Amygdala (tissue), 56 donors: ENCODE measurements around the gene PLEKHN1.

Source experiments
- DNase-seq, 56 donors: peaks; one replicate each; lab custom pipeline; 2025; lab: John Stamatoyannopoulos, UW

Gene PLEKHN1

DNA sequence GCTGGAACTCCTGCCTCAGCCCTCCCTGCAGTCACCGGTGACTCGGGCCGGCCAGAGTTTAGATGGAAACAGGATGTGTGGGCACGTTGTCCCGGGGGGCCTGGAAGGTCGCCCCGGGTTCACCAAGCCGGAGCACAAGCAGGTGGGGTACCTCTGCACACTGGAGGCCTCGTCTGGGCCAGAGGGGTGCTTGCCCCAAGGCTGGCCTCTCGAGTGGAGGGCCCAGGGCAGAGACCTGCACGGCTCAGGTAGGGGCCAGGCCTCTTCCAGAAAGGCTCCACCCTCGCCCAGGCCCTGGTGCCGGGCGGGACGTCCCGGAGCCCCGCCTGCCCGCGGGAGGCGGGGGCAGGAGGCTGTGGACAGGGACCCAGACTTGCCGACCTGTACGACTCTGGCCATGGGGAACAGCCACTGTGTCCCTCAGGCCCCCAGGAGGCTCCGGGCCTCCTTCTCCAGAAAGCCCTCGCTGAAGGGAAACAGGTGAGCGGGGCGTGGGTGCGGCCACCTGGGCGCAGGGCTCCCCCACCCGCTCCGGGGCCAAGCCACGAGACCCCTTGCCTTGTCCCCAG, at the start of gene PLEKHN1:
Gene PLEKHN1, plus strand, starts transcription at position 348 of the 569 bp plus-strand sequence. Its CDS starts 50 bp downstream, at position 398.
- no peak for DNase-seq

DNA sequence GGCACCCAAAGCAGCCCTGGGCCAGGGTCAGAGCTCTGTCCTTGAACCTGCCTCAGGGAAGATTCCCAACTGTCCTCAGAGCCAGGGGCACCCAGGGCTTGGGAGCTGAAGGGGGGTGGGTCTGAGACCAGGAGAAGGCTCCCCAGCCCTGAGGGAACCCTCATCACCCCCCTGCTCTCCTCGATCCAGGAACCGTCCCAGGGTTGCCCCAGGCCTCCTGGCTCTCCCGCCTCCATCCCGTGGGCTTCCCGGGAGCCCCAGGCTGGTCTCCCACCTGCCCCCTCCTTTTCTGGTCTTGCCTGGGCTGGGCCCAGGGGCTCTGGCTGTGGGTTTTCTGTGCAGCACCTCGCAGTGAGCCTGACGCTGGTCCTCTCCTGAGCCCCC, 49.2 kb upstream of the PLEKHN1 start:
- DNase-seq, result no peak

DNA sequence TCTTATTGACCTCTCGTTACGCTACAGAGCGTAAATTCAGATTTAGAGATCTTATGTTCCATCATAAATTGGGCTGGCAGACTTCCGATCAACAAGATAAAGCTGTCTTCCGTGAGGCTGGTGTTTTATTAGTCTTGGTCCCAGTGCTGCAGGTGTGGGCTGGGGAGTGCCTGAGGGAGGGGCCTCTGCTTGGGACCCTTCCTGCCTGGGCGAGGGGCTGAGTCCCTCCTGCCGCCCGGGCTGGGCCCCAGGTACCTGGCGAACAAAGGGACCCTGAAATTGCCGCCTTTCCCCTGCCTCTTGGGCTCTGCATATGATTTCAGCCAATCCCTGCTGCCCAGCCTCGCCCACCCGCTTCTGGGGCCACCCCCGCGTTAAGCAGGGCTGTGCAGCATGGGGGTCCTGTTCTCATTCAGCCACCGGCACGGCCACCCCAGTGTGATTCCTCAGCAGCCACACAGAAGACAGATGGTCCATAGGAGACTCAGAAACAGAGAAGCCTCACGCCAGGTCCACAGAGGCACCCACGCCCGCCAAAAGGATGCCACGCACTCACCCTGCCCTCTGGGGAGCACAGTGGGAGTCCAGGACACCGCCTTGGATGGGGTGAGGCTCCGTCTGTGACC, 48.7 kb upstream of the PLEKHN1 start:
- DNase-seq, result no peak

DNA sequence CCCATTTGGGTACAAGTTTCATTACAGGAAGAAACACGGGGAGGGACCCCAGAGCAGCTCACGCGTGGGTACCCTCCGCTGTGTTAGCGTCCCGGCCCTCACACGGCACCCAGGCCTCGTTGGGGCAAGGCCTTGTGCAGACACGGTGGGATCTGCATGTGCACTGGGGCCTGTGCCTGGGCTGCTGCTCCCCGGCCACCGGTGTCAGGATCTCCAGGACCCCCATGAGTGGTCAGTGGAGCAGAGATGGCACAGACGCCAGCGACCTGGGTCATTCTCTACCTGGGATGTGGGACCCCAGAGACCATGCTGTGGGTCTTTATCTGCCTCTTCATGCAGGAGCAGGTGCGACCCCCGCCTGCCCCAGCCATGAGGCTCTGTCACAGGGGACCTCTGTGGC, 47.9 kb upstream of the PLEKHN1 start:
- DNase-seq, result no peak

- no peak for DNase-seq
These were observed 47.4 kb upstream of the PLEKHN1 start for GRCh38 chr1:918843-919242.

- no peak for DNase-seq
These were observed 46.9 kb upstream of the PLEKHN1 start for GRCh38 chr1:919271-919872.

DNA sequence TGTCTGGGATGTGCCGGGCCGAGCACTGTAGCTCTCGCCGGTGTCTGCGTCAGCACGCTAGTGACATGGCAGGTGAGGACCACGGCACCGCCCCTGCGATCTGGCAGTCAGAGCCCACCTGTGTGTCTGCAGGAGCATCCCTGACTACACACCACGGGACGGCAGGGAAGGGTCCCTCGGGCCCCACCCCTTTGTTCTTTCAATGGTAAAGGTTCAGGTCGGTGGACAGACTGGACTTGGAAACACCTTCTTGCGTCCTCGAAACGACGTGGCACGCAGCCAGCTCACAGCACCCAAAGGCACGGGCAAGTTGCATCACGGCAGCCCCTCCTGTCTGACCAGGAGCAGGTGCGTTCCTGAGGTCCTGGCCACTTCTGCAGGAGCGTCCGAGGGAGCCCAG, 46.3 kb upstream of the PLEKHN1 start:
- DNase-seq, result no peak

- DNase-seq, result no peak
These were observed 45.8 kb upstream of the PLEKHN1 start for GRCh38 chr1:920521-920920.

DNA sequence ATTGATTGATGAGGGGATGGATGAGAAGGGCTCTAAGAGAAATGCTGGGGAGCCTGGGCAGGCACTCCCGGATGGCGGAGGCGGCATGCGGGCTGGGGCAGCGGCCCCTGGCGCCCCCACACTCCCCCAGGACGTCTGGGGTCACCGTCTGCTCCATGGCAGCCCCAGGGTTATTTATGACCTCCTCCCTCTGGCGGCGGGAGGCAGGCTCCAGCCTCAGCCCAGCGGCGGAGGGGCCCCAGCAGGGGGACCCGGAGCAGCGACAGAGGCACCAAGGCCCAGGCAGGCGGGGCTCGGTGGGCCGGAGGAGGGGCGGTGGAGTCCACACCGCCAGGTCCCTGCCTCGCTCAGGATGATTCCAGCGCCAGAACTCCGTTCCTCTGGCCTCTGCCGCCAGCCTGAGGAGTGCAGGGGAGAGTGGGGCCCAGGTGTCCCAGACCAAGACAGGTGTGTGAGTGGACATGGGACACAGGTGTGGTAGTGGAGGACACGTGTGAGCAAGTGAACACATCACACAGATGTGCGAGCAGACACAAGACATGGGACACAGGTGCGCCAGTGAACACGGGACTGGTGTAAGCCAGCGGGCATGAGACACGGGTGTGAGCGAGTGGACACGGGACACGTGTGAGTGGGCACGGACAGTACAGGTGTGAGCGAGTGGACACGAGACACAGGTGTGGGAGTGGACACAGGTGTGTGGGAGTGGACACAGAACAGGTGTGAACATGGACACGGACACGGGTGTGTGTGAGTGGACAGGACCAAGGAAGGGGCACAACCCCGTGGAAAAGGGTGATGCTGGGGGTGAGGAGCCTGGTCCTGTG, 45.1 kb upstream of the PLEKHN1 start:
- DNase-seq, result peak in 33 of 56 donors; percentile 6 to 71 (median 29)

- DNase-seq, result peak in 46 of 56 donors; percentile 7 to 86 (median 48)
These were observed 42.9 kb upstream of the PLEKHN1 start, which contains the start of gene SAMD11 for GRCh38 chr1:923131-923990. SAMD11 (plus strand) TSS chr1:923923; CDS start chr1:924432, 509 bp downstream.

DNA sequence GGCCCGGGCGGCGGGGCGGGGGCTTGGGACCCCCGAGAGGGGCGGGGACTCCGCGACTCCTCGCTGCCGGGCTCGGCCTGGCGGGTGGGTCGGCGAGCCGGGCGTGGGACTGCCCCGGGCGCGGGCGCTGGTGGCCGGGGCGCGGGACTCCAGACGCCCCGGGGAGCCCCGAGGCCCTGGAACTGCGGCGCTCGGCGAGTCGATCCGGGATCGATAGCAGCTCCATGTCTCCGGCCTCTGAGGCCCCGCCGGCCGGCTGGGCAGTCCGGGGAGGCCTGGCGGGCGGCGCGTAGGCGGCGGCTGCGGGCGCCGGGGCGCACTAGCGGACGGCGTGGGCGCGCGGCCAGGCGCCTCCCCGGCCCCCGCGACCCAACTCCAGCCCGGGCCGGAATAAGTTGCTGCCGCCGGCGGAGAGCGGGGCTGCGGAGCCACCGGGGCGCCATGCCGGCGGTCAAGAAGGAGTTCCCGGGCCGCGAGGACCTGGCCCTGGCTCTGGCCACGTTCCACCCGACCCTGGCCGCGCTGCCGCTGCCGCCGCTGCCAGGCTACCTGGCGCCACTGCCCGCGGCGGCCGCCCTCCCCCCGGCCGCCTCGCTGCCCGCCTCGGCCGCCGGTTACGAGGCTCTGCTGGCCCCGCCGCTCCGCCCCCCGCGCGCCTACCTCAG, 42.2 kb upstream of the PLEKHN1 start:
- DNase-seq, result no peak

DNA sequence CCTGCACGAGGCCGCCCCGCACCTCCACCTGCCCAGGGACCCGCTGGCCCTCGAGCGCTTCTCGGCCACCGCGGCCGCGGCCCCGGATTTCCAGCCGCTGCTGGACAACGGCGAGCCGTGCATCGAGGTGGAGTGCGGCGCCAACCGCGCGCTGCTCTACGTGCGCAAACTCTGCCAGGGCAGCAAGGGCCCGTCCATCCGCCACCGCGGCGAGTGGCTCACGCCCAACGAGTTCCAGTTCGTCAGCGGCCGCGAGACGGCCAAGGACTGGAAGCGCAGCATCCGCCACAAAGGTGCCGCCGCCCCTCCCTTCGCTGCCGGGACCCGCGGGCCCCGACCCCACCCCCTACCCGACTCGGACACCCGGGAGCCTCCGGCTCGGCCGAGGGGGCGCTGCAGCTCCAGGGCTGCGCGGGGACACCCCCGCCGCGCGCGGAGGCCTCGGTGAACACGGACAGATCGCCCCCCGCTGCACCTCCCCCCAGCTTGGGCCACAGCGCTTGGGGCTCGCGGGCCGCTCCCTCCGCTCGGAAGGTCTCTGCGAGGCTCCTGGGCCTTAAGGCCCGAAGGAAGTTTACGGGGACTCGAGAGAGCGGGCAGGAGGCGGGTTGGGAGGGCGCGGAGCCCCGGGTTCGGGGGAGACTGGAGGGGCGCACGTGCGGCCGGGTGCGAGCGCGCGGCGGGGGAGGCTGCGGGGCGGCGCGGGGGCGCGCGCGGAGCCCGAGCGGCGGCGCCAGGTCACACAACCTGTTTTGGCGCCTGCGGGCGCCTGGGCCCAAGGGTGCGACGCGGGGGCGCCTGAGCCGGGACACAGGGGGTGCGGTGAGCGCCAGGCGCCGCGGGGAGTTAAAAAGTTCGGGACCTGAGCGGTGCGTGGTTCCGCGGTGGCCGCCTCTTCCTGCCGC, 41.4 kb upstream of the PLEKHN1 start:
- DNase-seq, result no peak

GRCh38 chr1:925561-926421, 40.5 kb upstream of the PLEKHN1 start:
- no peak for DNase-seq

- no peak for DNase-seq
These were observed 39.0 kb upstream of the PLEKHN1 start for GRCh38 chr1:927234-927633.

DNA sequence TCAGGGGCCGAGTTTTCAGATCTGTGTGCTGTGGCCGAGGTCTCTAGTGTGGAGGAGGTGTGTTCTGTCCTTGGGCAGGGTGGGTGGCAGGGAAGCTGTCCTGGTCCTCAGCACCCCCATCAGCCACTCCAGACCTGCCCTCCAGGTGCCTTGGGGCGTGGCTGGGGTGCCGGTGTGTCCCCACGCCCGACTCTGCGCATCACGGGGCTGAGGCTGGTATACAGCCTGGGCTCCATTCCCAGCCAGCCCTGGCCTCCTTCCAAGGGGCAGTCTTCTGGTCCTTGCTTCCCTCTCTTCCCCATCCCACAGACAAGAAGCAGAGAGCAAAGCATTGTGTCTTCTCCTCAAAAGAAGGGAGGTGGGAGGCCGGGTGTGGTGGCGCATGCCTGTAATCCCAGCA, 38.5 kb upstream of the PLEKHN1 start:
- DNase-seq, result no peak

DNA sequence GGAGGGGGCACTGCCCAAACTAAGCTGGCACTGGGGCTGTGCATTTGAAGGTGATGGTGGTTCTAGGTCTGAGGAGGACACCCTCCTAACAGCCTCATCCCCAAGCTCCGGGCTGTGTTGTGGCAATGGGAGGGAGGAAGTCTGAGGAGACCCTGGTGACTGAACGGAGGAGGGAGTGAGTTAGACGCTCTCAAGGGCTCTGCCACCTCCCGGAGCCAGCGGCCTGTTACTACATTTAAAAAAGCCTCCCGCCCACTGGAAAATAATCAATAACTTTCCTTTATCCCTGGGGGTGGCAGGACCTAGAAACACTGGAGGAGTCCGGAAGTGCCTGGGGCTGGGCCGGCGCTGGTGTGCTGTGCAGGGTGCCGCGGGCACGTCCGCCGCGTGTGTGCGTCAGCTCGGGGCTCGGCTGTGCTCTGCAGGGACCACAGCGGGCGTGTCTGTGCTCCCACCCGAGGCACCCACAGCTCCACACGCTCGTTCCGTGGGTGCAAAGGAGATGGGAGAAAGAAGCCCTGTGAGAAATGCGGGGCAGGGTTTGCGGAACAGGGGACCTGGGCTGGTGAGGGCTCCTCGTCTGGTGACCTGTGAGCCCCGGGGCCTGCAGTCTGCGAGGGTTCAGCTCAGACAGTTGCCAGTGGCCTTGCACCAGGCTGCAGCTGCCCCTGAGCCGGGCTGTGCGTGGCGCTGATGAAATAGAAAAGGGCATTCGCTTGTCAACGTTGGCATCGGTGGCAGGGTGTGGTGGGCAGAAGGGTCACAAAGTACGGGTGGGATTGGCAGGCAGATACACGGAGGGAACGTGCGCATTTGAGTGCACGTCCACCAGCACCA, 37.2 kb upstream of the PLEKHN1 start:
- no peak for DNase-seq
